Neural cell (in vitro differentiated cells): ENCODE data around the gene HOMER2.
"Not testable (repeated sequence)": the region's sequence is repeated elsewhere in the genome, so short reads cannot be mapped to it uniquely, and the experiment has no call there.

Source experiments
- CTCF ChIP-seq: fragments of 450-650 bp; IDR thresholded peaks from 2 replicates; pipeline ENCODE4 v1.5.1; 2014; ENCODE audit warnings: antibody characterized with exemption, mild to moderate bottlenecking, moderate library complexity; ENCODE audit not compliant: poor library complexity, severe bottlenecking
- EP300 ChIP-seq: fragments of 450-650 bp; conservative IDR thresholded peaks from 2 replicates; pipeline ENCODE4 v1.6.1; 2014; ENCODE audit warnings: antibody characterized with exemption, mild to moderate bottlenecking, moderate library complexity; ENCODE audit not compliant: poor library complexity, severe bottlenecking
- EZH2 ChIP-seq: fragments of 200-600, 300-800 bp; shearing (Covaris generic), sonication (generic); IDR thresholded peaks from 2 replicates; pipeline ENCODE4 v1.6.1; 2014; ENCODE audit warnings: antibody characterized with exemption, low read length, borderline replicate concordance, mild to moderate bottlenecking; ENCODE audit not compliant: insufficient read depth, poor library complexity, severe bottlenecking
- MXI1 ChIP-seq: fragments of 450-650 bp; conservative IDR thresholded peaks from 2 replicates; pipeline ENCODE4 v1.6.1; 2014; ENCODE audit warnings: antibody characterized with exemption, mild to moderate bottlenecking; ENCODE audit not compliant: poor library complexity, severe bottlenecking
- POLR2AphosphoS5 ChIP-seq: IDR thresholded peaks from 2 replicates; pipeline ENCODE4 v1.6.1; 2012
- RAD21 ChIP-seq: fragments of 450-650 bp; conservative IDR thresholded peaks from 2 replicates; pipeline ENCODE4 v1.6.1; 2014; ENCODE audit warnings: antibody characterized with exemption, mild to moderate bottlenecking, moderate library complexity
- SMC3 ChIP-seq: fragments of 450-650 bp; conservative IDR thresholded peaks from 2 replicates; pipeline ENCODE4 v1.6.1; 2014; ENCODE audit warnings: antibody characterized with exemption, mild to moderate bottlenecking, moderate library complexity; ENCODE audit not compliant: poor library complexity
- TAF1 ChIP-seq: IDR thresholded peaks from 2 replicates; pipeline ENCODE4 v1.6.1; 2012; ENCODE audit warnings: low read depth
- TF ChIP-seq, protein P1 (sequence below): IDR thresholded peaks from 2 replicates; pipeline ENCODE4 v1.6.1; 2012; ENCODE audit warnings: borderline replicate concordance

- TF ChIP-seq CTCF, POLR2AphosphoS5, TAF1, SMC3, MXI1, EP300, EZH2, RAD21: not testable (repeated sequence)
- TF ChIP-seq, protein P1, sequence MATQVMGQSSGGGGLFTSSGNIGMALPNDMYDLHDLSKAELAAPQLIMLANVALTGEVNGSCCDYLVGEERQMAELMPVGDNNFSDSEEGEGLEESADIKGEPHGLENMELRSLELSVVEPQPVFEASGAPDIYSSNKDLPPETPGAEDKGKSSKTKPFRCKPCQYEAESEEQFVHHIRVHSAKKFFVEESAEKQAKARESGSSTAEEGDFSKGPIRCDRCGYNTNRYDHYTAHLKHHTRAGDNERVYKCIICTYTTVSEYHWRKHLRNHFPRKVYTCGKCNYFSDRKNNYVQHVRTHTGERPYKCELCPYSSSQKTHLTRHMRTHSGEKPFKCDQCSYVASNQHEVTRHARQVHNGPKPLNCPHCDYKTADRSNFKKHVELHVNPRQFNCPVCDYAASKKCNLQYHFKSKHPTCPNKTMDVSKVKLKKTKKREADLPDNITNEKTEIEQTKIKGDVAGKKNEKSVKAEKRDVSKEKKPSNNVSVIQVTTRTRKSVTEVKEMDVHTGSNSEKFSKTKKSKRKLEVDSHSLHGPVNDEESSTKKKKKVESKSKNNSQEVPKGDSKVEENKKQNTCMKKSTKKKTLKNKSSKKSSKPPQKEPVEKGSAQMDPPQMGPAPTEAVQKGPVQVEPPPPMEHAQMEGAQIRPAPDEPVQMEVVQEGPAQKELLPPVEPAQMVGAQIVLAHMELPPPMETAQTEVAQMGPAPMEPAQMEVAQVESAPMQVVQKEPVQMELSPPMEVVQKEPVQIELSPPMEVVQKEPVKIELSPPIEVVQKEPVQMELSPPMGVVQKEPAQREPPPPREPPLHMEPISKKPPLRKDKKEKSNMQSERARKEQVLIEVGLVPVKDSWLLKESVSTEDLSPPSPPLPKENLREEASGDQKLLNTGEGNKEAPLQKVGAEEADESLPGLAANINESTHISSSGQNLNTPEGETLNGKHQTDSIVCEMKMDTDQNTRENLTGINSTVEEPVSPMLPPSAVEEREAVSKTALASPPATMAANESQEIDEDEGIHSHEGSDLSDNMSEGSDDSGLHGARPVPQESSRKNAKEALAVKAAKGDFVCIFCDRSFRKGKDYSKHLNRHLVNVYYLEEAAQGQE: not testable (repeated sequence)
Observed at GRCh38 chr15:82865581-82865980, 86.9 kb downstream of the HOMER2 start.
